ENCODE data around the gene PDE3A.

DNA sequence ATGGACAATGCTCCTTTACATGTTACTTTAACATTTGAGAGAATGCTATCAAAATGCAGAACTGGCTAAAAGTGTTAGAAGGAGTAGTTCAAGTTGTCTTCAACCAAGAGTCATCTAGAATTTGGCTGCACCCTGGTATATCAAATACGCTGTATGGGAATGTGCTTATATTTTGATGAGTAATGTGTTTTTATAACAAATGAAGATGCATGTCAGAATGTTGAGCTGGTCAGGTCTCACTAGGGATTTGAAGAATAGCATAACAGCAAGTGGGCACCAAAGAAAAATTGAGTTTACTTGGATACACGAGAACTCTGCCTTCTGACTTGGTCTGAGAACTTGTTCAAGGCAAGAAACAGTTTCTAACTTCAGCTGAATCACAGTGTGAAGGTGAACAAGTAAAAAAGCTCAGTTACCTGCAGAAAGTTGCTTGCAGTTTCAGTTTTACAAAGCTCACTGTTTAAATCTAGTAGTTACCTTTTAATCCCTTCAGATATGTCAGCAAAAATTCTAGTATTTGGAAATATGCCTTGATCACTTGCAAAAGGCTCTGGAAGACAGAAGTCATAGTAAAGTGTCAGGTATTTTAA lies 82.3 kb downstream of the PDE3A start:
- TF ChIP-seq CTCF (conservative IDR thresholded peaks at IDR 0.05) (no peak), ZFX (IDR thresholded peaks at IDR 0.05) (no peak)
